ENCODE results near the gene ATE1. TPM values are rescaled to one million over a fixed set of nuclear protein-coding genes. Genes with fewer than 3 reads are reported as not detected.
"Not testable (repeated sequence)": the region's sequence is repeated elsewhere in the genome, so short reads cannot be mapped to it uniquely, and the experiment has no call there.

The ATE1 gene
- total and polyA plus RNA-seq, 2 of the 4 experiments (the other 2 are of a cell fraction) = 6.4 to 27.8 TPM

GRCh38 chr10:121699703-121700102, 228.1 kb downstream of the ATE1 start:
- BruUV-seq (replicated peaks); H2BK5ac ChIP-seq (ENCODE audit: low read depth, low read length, poor library complexity, severe bottlenecking); H2BK15ac ChIP-seq (ENCODE audit: low read depth, low read length); H3K9ac ChIP-seq (ENCODE audit: low read depth, low read length); H3K27ac ChIP-seq (ENCODE audit: insufficient read depth, low read length); H3K79me1 ChIP-seq (ENCODE audit: low read depth in 1 of 2, low read length in 2 of 2); H4K8ac ChIP-seq (ENCODE audit: low read depth in 2 of 2, low read length in 2 of 2); H3K4me1 ChIP-seq (ENCODE audit: control insufficient read depth, insufficient read depth, low read length); in situ Hi-C loops (cut with MboI; ENCODE audit: low sequenced_read_pairs); H3K4me2 ChIP-seq (ENCODE audit: low read depth, low read length); H2AK9ac ChIP-seq (replicated peaks; ENCODE audit: low read depth, low read length, poor library complexity); H2AK5ac ChIP-seq (ENCODE audit: low read depth, low read length); H4K5ac ChIP-seq (ENCODE audit: low read depth, low read length); H3K9me3 ChIP-seq (ENCODE audit: control insufficient read depth, insufficient read depth, low read length); H4K91ac ChIP-seq (ENCODE audit: insufficient read depth, low read depth, low read length); H2AFZ ChIP-seq (replicated peaks; ENCODE audit: low read length, poor library complexity); intact Hi-C loops (cut with micrococcal nuclease); dilution Hi-C loops (cut with HindIII; ENCODE audit: low sequenced_read_pairs, unreplicated experiment); H3K18ac ChIP-seq (ENCODE audit: low read depth, low read length); POLR2A ChIA-PET (ENCODE audit: unreplicated experiment); H3K9me1 ChIP-seq (ENCODE audit: insufficient read depth, low read length); H3K56ac ChIP-seq (ENCODE audit: extremely low read depth, insufficient read depth, low read length); H3K14ac ChIP-seq (replicated peaks; ENCODE audit: low read depth, low read length); DNase-seq; H3K23ac ChIP-seq (ENCODE audit: low read depth, low read length); H3K4ac ChIP-seq (ENCODE audit: low read depth, low read length); H3K4me3 ChIP-seq (ENCODE audit: insufficient read depth, low read depth, low read length); ATAC-seq (ENCODE audit: low read depth); H2BK20ac ChIP-seq (ENCODE audit: low read depth, low read length); CTCF ChIA-PET; H2BK120ac ChIP-seq (ENCODE audit: low read depth, low read length); H3K36me3 ChIP-seq (ENCODE audit: control insufficient read depth, insufficient read depth, low read length); H4K20me1 ChIP-seq (ENCODE audit: insufficient read depth, low read length); H3K27me3 ChIP-seq (ENCODE audit: control insufficient read depth, insufficient read depth, low read length): not testable (repeated sequence)
- WGBS, 2 experiments (ENCODE audit: extremely low coverage in 2 of 2, insufficient read length in 1 of 2) = no CpG with 5 or more reads among the region's 3 CpGs
